Keratinocyte (primary cell): ENCODE results near the gene HSBP1L1.

Source experiments
- EZH2 ChIP-seq: IDR thresholded peaks from one replicate; pipeline ENCODE4 v1.6.1; 2012; ENCODE audit warnings: inconsistent platforms, mild to moderate bottlenecking, low read length, moderate library complexity
- TF ChIP-seq, protein P1 (sequence below), 3 experiments: IDR thresholded peaks in 1 of 3; conservative IDR thresholded peaks in 1 of 3; optimal IDR thresholded peaks in 1 of 3; 2 replicates in 2 of 3; 3 replicates in 1 of 3; pipeline versions ENCODE3 to v1.5.1; 2011; ENCODE audit warnings: low read length in 3 of 3, mild to moderate bottlenecking in 3 of 3, moderate library complexity in 2 of 3, control low read depth in 1 of 3, inconsistent platforms in 1 of 3; ENCODE audit not compliant: insufficient read depth in 2 of 3; ENCODE audit errors: extremely low read depth in 1 of 3

DNA sequence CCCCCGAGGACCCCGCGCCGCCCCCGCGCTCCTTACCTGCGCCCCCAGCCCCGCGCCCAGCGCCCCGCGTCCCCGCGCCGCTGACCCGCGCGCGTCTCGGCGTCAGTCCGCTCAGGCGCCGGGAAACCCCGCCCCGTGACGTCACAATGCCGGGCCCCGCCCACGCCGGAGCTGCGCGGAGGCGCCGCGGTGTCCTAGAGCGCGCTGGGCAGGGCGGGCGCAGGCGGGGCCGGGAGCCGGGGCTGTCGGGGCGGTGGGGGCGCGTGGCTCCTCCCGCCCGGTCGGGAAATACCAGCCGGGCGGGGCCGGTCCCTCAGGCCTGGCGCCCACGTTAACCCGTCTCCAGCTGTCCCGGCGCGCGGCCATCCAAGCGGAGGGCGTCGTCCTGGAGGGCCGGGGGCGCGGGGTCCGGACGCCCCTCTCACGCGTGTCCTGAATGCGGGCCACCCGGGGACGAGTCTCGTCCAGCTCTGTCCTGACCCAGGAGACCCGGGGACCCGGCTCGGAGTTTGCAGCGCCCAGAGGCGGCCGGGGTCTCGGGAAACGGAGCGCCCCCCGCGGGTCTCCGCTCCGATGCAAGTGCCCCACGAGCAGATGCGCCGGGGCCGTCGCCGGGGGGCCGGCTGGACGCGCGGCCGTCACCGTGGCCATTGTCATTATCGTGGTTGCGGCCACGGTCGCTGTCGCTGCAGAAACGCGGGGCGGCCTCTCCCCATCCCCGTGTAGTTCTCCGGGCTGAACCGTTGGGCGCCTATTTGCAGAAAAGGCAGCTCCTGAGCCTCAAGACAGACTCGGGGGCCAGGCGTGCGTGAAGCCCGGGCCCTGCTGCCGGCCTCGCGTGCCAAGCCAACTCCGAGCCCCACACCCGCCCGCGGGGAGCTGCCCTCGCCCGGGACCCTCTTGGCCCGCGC, 12.6 kb upstream of the HSBP1L1 start, which contains the start of gene SLC66A2:
- TF ChIP-seq, protein P1, sequence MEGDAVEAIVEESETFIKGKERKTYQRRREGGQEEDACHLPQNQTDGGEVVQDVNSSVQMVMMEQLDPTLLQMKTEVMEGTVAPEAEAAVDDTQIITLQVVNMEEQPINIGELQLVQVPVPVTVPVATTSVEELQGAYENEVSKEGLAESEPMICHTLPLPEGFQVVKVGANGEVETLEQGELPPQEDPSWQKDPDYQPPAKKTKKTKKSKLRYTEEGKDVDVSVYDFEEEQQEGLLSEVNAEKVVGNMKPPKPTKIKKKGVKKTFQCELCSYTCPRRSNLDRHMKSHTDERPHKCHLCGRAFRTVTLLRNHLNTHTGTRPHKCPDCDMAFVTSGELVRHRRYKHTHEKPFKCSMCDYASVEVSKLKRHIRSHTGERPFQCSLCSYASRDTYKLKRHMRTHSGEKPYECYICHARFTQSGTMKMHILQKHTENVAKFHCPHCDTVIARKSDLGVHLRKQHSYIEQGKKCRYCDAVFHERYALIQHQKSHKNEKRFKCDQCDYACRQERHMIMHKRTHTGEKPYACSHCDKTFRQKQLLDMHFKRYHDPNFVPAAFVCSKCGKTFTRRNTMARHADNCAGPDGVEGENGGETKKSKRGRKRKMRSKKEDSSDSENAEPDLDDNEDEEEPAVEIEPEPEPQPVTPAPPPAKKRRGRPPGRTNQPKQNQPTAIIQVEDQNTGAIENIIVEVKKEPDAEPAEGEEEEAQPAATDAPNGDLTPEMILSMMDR (optimal IDR thresholded peaks at IDR 0.05 in 1 of 3, IDR thresholded peaks at IDR 0.05 in 1 of 3, conservative IDR thresholded peaks at IDR 0.05 in 1 of 3; ENCODE audit: extremely low read depth in 1 of 3, insufficient read depth in 2 of 3, low read length in 3 of 3) = no peak
- TF ChIP-seq EZH2 = no peak
